ENCODE results near the gene C16orf74. TPM values are rescaled to one million over a fixed set of nuclear protein-coding genes. Genes with fewer than 3 reads are reported as not detected.
A peak's percentile ranks its signal among the peaks of the same experiment; 100 is the strongest.

The C16orf74 gene
- total RNA-seq (1.5 TPM), polyA plus RNA-seq (6.4 TPM)
- long read RNA-seq, donor 1, result 0 reads
- long read RNA-seq, donor 2, result 0 reads
- long read RNA-seq, donor 3, partial matches to known transcripts, result 0 of 2 reads
- long read RNA-seq, donor 3, other reads (novel, unspliced or antisense), result 0 of 2 reads
- long read RNA-seq, donor 4, result 0 reads
- long read RNA-seq, donor 5, result 0 reads
- long read RNA-seq, donor 6, partial matches to known transcripts, result 0 of 1 reads
- long read RNA-seq, donor 6, other reads (novel, unspliced or antisense), result 0 of 1 reads
- long read RNA-seq, donor 7, result 0 reads
- long read RNA-seq, donor 8, result 0 reads
- long read RNA-seq, donor 9, partial matches to known transcripts, result 0 of 2 reads
- long read RNA-seq, donor 9, other reads (novel, unspliced or antisense), result 0 of 2 reads
- long read RNA-seq, donor 10, partial matches to known transcripts, result 0 of 1 reads
- long read RNA-seq, donor 10, other reads (novel, unspliced or antisense), result 0 of 1 reads

GRCh38 chr16:85750827-85751697, at the start of gene C16orf74:
Gene C16orf74 (minus strand): TSS chr16:85751096. CDS start chr16:85735217, 15,879 bp downstream.
- peaks cover 37 to 68% of the 10 kb centered on the region in 2 donors for H3K27me3 ChIP-seq (ENCODE audit: control insufficient read depth in 2 of 2, insufficient read depth in 1 of 2, low read length in 1 of 2)
- H3K36me3 ChIP-seq (ENCODE audit: control insufficient read depth in 2 of 2, insufficient read depth in 2 of 2, low read length in 1 of 2), result no peaks in the 10 kb centered on the region
- peaks cover 6 to 32% of the 10 kb centered on the region in 2 donors for H3K4me1 ChIP-seq (ENCODE audit: control insufficient read depth in 2 of 2, insufficient read depth in 2 of 2, low read length in 2 of 2)
- DNase-seq (ENCODE audit: low read depth in 6 of 9, low spot score in 9 of 9), result no peak
- WGBS, result 11% methylated on average over 96 of the region's 96 CpGs
- H3K27ac ChIP-seq (ENCODE audit: low read depth in 1 of 2, low read length in 1 of 2), result no peak within 1 kb of the TSS
- H3K9me3 ChIP-seq (ENCODE audit: control insufficient read depth in 2 of 2, insufficient read depth in 1 of 2, low read length in 1 of 2), result peaks cover 0 to 6% of the 10 kb centered on the region in 2 donors
- peak within 1 kb of the TSS; percentile 16 to 45 for H3K4me3 ChIP-seq (ENCODE audit: low read length in 2 of 2)

GRCh38 chr16:85800321-85800669, 49.4 kb upstream of the C16orf74 start:
- Histone ChIP-seq H3K27ac (ENCODE audit: low read depth in 1 of 2, low read length in 1 of 2) (peak overlapping the region; percentile 73 to 89), H3K36me3 (ENCODE audit: control insufficient read depth in 2 of 2, insufficient read depth in 2 of 2, low read length in 1 of 2) (peaks cover 51 to 52% of the 10 kb centered on the region in 2 donors), H3K9me3 (ENCODE audit: control insufficient read depth in 2 of 2, insufficient read depth in 1 of 2, low read length in 1 of 2) (no peaks in the 10 kb centered on the region), H3K4me1 (ENCODE audit: control insufficient read depth in 2 of 2, insufficient read depth in 2 of 2, low read length in 2 of 2) (peaks cover 14% of the 10 kb centered on the region in 2 donors), H3K4me3 (ENCODE audit: low read length in 2 of 2) (peak overlapping the region; percentile 83 to 91), H3K27me3 (ENCODE audit: control insufficient read depth in 2 of 2, insufficient read depth in 1 of 2, low read length in 1 of 2) (no peaks in the 10 kb centered on the region)
- peak in 1 of 9 donors; percentile 4 for DNase-seq (ENCODE audit: low read depth in 6 of 9, low spot score in 9 of 9)
- WGBS, result 41% methylated on average over 9 of the region's 9 CpGs

- peak within 1 kb of the TSS; percentile 83 to 91 for H3K4me3 ChIP-seq (ENCODE audit: low read length in 2 of 2)
- peaks cover 14% of the 10 kb centered on the region in 2 donors for H3K4me1 ChIP-seq (ENCODE audit: control insufficient read depth in 2 of 2, insufficient read depth in 2 of 2, low read length in 2 of 2)
- H3K27me3 ChIP-seq (ENCODE audit: control insufficient read depth in 2 of 2, insufficient read depth in 1 of 2, low read length in 1 of 2), result no peaks in the 10 kb centered on the region
- peak within 1 kb of the TSS; percentile 73 to 89 for H3K27ac ChIP-seq (ENCODE audit: low read depth in 1 of 2, low read length in 1 of 2)
- DNase-seq (ENCODE audit: low read depth in 6 of 9, low spot score in 9 of 9), result peak; percentile 77 to 96 (median 89)
- H3K36me3 ChIP-seq (ENCODE audit: control insufficient read depth in 2 of 2, insufficient read depth in 2 of 2, low read length in 1 of 2), result peaks cover 51 to 52% of the 10 kb centered on the region in 2 donors
- H3K9me3 ChIP-seq (ENCODE audit: control insufficient read depth in 2 of 2, insufficient read depth in 1 of 2, low read length in 1 of 2), result no peaks in the 10 kb centered on the region
- under 1% methylated on average over 87 of the region's 87 CpGs for WGBS
Measured at GRCh38 chr16:85799497-85800320, 48.8 kb upstream of the C16orf74 start, which contains the start of the genes COX4I1 and EMC8. Gene COX4I1 (plus strand): TSS chr16:85799695. CDS start chr16:85801206, 1,511 bp downstream. Gene EMC8 (minus strand): TSS chr16:85799544. CDS start chr16:85799295, 249 bp downstream.

- H3K4me1 ChIP-seq (ENCODE audit: control insufficient read depth in 2 of 2, insufficient read depth in 2 of 2, low read length in 2 of 2), result peaks cover 14% of the 10 kb centered on the region in 2 donors
- under 1% methylated on average over 51 of the region's 51 CpGs for WGBS
- no peaks in the 10 kb centered on the region for H3K9me3 ChIP-seq (ENCODE audit: control insufficient read depth in 2 of 2, insufficient read depth in 1 of 2, low read length in 1 of 2)
- peaks cover 49 to 54% of the 10 kb centered on the region in 2 donors for H3K36me3 ChIP-seq (ENCODE audit: control insufficient read depth in 2 of 2, insufficient read depth in 2 of 2, low read length in 1 of 2)
- peak in 5 of 9 donors; percentile 5 to 37 (median 25) for DNase-seq (ENCODE audit: low read depth in 6 of 9, low spot score in 9 of 9)
- H3K27ac ChIP-seq (ENCODE audit: low read depth in 1 of 2, low read length in 1 of 2), result peak overlapping the region in 1 of 2 donors; percentile 68
- H3K27me3 ChIP-seq (ENCODE audit: control insufficient read depth in 2 of 2, insufficient read depth in 1 of 2, low read length in 1 of 2), result no peaks in the 10 kb centered on the region
- H3K4me3 ChIP-seq (ENCODE audit: low read length in 2 of 2), result peak overlapping the region; percentile 83 to 91
Measured at GRCh38 chr16:85798901-85799496, 48.1 kb upstream of the C16orf74 start.

- no peaks in the 10 kb centered on the region for H3K27me3 ChIP-seq (ENCODE audit: control insufficient read depth in 2 of 2, insufficient read depth in 1 of 2, low read length in 1 of 2)
- H3K9me3 ChIP-seq (ENCODE audit: control insufficient read depth in 2 of 2, insufficient read depth in 1 of 2, low read length in 1 of 2), result no peaks in the 10 kb centered on the region
- no peak for DNase-seq (ENCODE audit: low read depth in 6 of 9, low spot score in 9 of 9)
- H3K36me3 ChIP-seq (ENCODE audit: control insufficient read depth in 2 of 2, insufficient read depth in 2 of 2, low read length in 1 of 2), result peaks cover 45 to 51% of the 10 kb centered on the region in 2 donors
- H3K4me3 ChIP-seq (ENCODE audit: low read length in 2 of 2), result peak overlapping the region; percentile 83 to 91
- peaks cover 14% of the 10 kb centered on the region in 2 donors for H3K4me1 ChIP-seq (ENCODE audit: control insufficient read depth in 2 of 2, insufficient read depth in 2 of 2, low read length in 2 of 2)
- H3K27ac ChIP-seq (ENCODE audit: low read depth in 1 of 2, low read length in 1 of 2), result no peak overlapping the region
- WGBS, result 36% methylated on average over 17 of the region's 17 CpGs
Measured at GRCh38 chr16:85798283-85798776, 47.4 kb upstream of the C16orf74 start.

- Histone ChIP-seq H3K27me3 (ENCODE audit: control insufficient read depth in 2 of 2, insufficient read depth in 1 of 2, low read length in 1 of 2) (no peaks in the 10 kb centered on the region), H3K36me3 (ENCODE audit: control insufficient read depth in 2 of 2, insufficient read depth in 2 of 2, low read length in 1 of 2) (peaks cover 39 to 49% of the 10 kb centered on the region in 2 donors), H3K4me1 (ENCODE audit: control insufficient read depth in 2 of 2, insufficient read depth in 2 of 2, low read length in 2 of 2) (peaks cover 14% of the 10 kb centered on the region in 2 donors), H3K27ac (ENCODE audit: low read depth in 1 of 2, low read length in 1 of 2) (no peak overlapping the region), H3K4me3 (ENCODE audit: low read length in 2 of 2) (no peak overlapping the region), H3K9me3 (ENCODE audit: control insufficient read depth in 2 of 2, insufficient read depth in 1 of 2, low read length in 1 of 2) (no peaks in the 10 kb centered on the region)
- DNase-seq (ENCODE audit: low read depth in 6 of 9, low spot score in 9 of 9), result no peak
- WGBS, result over 99% methylated on average over 7 of the region's 7 CpGs
Measured at GRCh38 chr16:85796599-85796998, 45.7 kb upstream of the C16orf74 start.

- Histone ChIP-seq H3K9me3 (ENCODE audit: control insufficient read depth in 2 of 2, insufficient read depth in 1 of 2, low read length in 1 of 2) (no peaks in the 10 kb centered on the region), H3K4me1 (ENCODE audit: control insufficient read depth in 2 of 2, insufficient read depth in 2 of 2, low read length in 2 of 2) (peaks cover 14% of the 10 kb centered on the region in 2 donors), H3K4me3 (ENCODE audit: low read length in 2 of 2) (no peak overlapping the region), H3K27ac (ENCODE audit: low read depth in 1 of 2, low read length in 1 of 2) (no peak overlapping the region), H3K36me3 (ENCODE audit: control insufficient read depth in 2 of 2, insufficient read depth in 2 of 2, low read length in 1 of 2) (peaks cover 38 to 44% of the 10 kb centered on the region in 2 donors), H3K27me3 (ENCODE audit: control insufficient read depth in 2 of 2, insufficient read depth in 1 of 2, low read length in 1 of 2) (no peaks in the 10 kb centered on the region)
- WGBS, result 96% methylated on average over 6 of the region's 6 CpGs
- no peak for DNase-seq (ENCODE audit: low read depth in 6 of 9, low spot score in 9 of 9)
Measured at GRCh38 chr16:85796152-85796551, 45.3 kb upstream of the C16orf74 start.

GRCh38 chr16:85794696-85795095, 43.8 kb upstream of the C16orf74 start:
- H3K4me1 ChIP-seq (ENCODE audit: control insufficient read depth in 2 of 2, insufficient read depth in 2 of 2, low read length in 2 of 2), result peaks cover 6 to 9% of the 10 kb centered on the region in 2 donors
- DNase-seq (ENCODE audit: low read depth in 6 of 9, low spot score in 9 of 9), result no peak
- H3K4me3 ChIP-seq (ENCODE audit: low read length in 2 of 2), result no peak overlapping the region
- 97% methylated on average over 8 of the region's 8 CpGs for WGBS
- H3K27ac ChIP-seq (ENCODE audit: low read depth in 1 of 2, low read length in 1 of 2), result no peak overlapping the region
- H3K27me3 ChIP-seq (ENCODE audit: control insufficient read depth in 2 of 2, insufficient read depth in 1 of 2, low read length in 1 of 2), result no peaks in the 10 kb centered on the region
- peaks cover 38 to 44% of the 10 kb centered on the region in 2 donors for H3K36me3 ChIP-seq (ENCODE audit: control insufficient read depth in 2 of 2, insufficient read depth in 2 of 2, low read length in 1 of 2)
- no peaks in the 10 kb centered on the region for H3K9me3 ChIP-seq (ENCODE audit: control insufficient read depth in 2 of 2, insufficient read depth in 1 of 2, low read length in 1 of 2)

All from thymus (tissue), 14 donors.